IPS DF 4.7 (cell line): ENCODE data around the gene SMIM22.

Experiments
- DNase-seq: peaks from one replicate; pipeline ENCODE4 v3.0.0-alpha.2; 2013; ENCODE audit warnings: low spot score; ENCODE audit errors: extremely low read depth

SMIM22 gene, protein sequence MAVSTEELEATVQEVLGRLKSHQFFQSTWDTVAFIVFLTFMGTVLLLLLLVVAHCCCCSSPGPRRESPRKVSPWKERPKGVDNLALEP

DNA sequence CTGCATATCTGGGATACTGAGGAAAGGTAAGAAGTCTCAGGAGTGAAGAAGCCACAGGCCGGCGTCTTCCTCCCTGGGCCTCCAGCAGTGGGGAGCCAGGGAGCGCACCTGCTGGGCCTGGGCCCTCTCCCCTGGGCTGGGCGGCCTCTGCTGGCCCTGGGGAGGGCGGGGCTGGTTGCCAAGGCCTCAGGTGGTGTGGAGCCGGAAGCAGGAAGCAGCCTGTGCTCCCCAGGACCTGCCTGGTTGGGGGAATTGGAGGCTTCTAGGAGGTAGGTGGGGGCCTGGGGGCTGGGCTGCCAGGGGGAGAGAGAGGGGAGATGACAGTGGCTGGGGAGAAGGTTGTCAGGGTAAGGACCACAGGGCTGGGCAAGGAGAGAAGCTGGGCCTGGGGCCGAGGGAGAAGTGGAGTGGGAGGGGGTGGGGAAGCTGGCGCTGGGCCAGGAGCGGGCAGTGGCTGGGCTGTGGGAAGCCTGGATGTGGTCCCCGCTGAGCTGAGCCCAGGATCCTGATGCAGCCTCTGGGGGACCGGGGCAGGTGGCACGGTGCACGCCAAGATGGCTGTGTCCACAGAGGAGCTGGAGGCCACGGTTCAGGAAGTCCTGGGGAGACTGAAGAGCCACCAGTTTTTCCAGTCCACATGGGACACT, at the start of gene SMIM22:
Gene SMIM22, plus strand, starts transcription at position 189 of the 647 bp plus-strand sequence. Its CDS starts 366 bp downstream, at position 555.
- DNase-seq: no peak

DNA sequence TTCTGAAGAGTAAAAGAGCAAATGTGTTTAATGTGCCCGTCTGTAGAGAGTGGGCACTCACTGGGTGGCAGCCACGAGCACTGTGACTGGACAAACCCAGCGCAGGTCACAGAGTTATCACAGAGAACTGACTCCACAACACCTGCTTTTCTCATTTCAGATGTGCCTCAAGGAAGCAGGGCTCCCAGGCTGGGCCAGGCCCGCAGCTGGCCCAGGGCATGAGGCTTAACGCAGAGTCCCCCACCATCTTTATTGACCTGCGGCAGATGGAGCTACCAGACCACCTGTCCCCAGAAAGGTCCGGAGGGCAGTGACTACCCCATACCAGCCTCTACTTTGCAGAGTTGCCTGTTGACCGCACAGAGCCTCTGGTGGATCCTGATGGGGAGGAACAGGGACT, 49.0 kb upstream of the SMIM22 start:
- no peak for DNase-seq

DNA sequence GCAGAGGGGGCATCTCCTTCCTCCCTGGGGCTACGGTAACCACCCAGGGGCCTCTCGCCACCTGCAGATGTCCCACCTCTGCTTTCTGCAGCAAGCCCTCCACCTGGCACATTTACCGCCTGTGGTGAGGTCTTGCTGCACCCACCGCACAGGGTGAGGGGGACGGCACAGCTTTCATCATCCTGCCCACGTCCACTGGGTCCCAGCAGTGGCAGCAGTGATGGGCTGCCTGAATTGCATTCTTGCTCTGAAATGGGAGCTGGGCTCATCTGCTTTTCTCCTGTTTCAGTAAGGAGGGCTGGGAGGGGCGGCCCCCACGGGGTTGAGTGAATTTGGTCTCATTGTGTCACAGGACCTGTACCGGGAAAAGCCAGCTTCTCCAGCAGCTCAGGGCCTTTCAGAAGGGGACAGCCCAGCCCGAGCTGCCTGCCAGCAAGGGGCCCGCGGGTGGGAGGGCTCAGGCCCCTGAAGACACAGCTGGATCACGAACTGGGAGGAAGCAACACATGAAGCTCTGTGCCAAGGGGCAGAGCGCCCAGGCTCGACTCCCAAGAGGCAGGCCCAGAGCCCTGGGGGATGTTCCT, 48.1 kb upstream of the SMIM22 start:
- DNase-seq: no peak

DNA sequence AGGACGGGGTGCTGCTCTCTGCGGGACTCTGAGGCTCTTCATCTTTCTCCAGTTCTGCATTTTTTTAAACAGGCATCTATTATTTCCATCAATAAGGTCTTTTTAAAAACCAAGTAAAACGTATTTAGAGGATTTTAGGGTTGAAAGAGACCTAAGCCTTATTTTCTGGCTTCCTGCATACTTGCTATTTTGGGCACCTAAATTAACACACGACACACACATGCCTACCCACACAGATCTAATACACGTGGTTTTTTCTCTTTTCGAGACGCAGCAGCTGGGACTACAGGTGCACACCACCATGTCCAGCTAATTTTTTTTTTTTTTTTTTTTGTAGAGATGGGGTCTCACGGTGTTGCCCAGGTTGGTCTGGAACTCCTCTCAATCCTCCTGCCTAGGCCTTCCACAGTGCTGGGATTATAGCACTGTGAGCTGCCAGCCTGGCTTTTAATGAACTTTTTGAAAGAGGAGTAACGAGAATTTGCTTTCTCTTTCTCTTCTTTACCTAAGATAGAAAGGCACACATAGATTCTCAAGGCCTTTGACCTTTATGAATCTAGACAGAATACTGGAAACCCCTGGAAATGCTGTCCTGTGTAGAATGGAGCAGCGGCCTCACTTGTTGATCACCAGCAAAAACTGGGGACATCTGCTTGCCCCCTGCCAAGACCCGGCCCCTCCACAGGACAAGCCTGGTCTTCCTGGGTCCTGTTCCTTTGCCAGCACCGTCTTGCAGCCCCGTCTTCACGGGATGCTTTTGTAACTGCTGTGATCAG, 47.1 kb upstream of the SMIM22 start:
- DNase-seq: no peak

DNA sequence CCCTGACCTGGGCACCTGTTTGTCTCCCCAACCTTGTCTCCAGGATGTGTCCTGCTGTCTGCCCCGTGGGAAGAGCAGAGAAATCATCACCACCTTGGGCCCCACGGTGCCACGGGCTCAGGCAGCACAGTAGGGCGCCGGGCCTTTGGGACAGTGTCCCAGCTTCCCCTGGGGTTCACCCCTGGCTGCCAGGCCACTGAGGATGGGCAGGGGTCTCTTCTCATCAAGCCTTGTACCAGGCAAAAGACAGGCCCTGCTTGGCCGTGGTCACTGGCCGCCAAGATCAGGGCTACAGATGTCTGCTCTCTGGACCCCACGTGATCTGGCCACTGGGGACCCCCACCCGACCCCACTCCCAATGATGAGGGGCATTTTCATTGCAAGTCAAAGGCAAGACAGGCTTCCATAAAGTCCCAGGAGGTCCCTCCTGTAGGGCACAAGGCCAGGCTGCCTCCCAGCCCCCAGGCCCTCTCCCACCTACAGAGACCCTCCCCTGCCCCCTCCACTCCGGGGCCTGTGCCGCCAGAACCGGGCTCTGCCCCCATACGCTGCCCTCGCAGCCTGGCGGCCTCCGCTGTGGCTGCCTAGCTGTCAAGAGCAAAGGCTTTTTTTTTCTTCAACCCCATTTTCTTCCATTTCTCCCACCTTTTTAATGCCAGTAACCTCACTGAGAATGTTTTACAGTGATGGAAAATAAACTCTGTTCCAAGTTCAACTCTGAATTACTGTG, 46.3 kb upstream of the SMIM22 start:
- no peak for DNase-seq

DNA sequence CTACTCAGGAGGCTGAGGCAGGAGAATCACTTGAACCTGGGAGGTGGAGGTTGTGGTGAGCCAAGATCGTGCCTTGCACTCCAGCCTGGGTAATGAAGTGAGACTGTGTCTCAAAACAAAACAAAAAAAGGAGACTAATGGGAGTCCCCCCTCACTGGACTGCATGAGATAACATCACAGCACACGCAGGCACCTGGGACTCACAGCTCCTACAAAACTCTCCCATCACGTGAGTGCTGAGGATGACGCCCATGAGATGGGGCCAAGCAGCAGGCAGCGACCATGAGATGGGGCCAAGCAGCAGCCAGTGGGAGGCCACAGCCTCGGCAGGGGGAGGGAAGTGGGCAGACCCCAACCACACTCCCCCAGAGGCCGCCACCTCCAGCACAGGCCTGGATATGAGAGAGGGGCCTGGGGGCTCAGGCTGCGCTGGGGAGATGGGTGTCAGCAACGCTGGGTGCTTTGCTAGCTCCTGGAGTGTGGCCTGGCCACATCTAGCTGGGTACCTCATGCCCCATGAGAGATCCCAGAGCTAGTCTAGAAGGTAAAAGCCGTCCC, 45.4 kb upstream of the SMIM22 start:
- no peak for DNase-seq

DNA sequence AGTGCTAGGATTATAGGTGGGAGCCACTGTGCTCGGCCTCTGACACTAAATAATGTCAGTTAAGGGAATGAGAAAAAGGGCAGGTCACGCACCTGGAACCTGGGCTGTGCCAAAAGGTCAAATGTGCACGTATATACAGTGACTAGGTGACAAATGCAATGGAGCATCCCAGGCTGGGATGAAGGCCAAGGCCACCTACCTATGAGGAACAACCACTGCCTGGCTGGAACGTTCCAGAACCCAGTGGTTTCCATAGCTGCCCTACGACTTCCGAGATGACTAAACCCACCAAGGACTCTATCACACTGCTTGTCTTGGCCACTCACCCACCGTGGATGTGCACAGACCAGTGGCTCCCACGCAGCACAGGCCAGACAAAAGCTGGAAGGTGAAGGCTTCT, 44.3 kb upstream of the SMIM22 start:
- DNase-seq: no peak

DNA sequence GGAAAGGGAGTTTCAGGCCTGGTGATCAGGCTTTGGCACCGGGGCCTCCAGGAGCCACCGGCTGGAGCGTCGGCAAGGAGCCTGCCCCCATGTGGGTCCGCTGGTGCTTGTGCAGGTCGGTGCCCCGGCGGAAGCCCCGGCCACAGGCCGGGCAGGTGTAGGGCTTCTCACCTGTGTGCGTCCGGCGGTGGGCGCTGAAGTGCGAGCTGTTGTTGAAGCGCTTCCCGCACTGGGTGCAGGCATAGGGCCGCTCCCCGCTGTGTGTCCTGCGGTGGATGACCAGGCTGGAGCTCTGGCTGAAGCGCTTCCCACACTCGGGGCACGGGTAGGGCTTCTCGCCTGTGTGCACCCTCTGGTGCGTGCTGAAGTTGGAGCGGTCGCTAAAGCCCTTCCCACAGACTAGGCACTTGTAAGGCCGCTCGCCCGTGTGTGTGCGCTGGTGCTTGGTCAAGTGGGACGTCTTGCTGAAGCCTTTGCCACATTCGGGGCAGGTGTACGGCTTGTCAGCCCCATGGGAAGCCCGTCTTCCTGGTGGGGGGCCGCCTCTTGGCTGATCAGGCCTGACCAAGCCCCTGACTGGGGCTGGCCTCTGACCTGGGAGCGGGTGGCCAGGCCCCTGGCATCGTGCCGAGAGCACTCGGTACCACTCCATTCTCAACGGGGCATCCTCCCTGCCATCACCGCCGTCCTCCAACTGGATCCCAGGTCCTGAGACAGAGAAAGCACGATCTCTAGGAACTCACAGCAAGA, 42.6 kb upstream of the SMIM22 start:
- no peak for DNase-seq

DNA sequence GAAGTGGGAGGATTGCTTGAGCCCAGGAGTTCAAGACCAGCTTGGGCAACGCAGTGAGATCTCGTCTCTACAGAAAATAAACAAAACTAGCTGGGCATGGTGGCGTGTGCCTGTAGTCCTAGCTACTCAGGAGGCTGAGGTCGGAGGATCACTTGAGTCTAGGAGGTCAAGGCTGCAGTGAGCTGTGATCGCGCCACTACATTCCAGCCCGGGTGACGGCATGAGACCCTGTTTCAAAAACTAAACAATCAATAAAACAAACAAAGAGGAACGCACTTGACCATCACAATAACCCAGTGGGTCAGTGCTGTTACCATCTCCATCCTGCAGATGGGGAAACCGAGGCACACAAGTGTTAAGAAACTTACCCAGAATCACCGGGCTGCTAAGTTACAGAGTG, 41.9 kb upstream of the SMIM22 start:
- no peak for DNase-seq

DNA sequence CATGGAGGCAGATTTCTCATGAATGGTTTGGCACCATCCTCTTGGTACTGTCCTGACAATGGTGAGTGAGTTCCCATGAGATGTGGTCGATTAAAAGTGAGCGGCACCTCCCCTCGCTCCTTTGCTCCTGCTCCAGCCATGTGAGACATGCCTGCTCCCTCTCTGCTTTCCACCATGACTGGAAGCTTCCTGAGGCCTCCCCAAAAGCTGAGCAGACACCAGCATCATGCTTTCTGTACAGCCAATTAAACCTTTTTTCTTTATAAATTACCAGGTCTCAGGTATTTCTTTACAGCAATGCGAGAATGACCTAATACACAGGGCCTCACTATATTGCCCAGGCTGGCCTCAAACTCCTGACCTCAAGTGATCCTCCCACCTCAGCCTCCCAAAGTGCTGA, 40.3 kb upstream of the SMIM22 start:
- DNase-seq: no peak

DNA sequence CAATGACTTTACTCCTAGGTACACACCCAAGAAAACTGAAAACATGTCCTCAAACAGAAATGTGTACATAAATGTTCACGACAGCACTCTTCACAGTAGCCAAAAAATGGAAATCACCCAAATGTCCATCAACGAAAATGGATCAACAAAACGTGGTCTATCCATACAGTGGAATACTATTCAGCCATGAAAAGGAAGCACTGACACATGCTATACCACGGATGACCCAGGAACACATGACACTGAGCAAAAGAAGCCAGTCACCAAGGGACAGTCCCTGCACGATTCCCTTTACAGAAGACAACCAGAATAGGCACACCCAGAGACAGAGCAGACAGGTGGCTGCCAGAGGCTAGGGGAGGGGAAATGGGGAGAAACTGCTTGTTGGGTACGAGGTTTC, 39.5 kb upstream of the SMIM22 start:
- DNase-seq: no peak

DNA sequence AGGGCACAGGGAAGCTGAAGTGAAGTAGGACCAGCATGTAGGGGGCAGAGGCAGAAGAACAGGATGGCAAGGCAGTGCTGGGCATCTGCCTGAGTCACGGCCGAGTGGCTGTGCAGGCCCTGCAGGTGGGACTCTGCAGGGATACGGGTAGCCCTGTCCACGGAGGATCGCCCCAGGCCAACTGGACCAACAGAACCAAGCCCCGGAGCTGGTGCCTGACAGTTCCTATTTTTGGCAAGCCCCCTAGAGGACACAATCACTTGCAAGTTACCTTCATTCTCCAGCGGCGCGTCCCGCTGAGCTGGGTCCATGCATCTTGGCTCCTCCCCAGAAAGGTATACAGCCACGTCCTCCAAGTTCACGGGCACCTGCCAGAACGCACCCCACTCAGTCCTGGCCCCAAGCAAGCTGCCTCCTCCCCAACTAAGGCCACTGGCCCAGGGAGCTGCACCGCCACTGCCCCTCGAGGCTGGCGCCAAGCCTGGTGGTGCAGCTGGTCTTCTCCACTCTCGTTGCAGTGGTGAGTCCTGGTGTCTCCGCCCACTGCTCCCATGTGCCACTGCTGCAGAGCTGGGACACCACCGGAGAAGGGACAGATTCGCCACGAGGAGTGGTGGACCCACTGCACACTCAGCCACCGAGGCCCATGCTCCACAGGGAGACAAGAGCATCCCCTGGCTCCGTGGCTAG, 34.8 kb upstream of the SMIM22 start:
- no peak for DNase-seq

DNA sequence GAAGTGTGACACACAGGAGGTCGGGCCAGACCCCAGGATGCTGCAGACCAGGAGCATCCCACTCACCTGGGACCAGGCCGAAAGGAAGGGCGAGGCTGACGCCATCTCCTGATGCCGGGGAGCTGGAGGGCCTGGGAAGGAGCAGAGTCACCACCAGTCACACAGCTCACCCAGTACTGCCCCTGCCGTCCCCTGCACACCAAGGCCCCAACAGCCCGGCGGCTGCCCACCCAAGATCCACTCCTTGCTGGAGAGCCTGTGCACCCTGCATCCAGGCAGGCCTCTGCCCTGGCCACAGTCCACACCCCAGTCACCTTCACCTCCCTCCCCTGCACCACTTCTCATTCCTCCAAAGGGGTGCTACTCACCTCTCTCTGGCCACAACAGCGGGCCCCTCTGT, 33.0 kb upstream of the SMIM22 start:
- DNase-seq: no peak

DNA sequence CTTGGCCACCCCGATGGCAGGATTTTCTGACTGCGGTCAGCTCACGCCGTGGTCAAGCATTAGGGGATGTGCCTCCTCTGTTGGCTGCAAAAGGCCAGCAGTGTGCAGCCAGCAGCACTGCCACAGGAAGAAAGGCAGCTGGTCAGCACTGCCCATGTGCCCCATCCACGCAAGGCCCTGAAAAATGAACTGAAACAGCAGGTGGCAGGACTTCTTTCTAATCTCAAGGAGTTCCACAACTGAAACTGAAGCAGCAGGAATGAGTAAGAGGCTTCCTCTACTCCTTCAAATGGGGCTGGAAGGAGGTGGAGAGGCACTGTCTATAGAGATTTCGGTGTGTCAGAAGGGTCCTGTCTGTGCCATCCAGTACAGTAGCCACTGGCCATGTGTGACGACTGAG, 31.4 kb upstream of the SMIM22 start:
- no peak for DNase-seq

DNA sequence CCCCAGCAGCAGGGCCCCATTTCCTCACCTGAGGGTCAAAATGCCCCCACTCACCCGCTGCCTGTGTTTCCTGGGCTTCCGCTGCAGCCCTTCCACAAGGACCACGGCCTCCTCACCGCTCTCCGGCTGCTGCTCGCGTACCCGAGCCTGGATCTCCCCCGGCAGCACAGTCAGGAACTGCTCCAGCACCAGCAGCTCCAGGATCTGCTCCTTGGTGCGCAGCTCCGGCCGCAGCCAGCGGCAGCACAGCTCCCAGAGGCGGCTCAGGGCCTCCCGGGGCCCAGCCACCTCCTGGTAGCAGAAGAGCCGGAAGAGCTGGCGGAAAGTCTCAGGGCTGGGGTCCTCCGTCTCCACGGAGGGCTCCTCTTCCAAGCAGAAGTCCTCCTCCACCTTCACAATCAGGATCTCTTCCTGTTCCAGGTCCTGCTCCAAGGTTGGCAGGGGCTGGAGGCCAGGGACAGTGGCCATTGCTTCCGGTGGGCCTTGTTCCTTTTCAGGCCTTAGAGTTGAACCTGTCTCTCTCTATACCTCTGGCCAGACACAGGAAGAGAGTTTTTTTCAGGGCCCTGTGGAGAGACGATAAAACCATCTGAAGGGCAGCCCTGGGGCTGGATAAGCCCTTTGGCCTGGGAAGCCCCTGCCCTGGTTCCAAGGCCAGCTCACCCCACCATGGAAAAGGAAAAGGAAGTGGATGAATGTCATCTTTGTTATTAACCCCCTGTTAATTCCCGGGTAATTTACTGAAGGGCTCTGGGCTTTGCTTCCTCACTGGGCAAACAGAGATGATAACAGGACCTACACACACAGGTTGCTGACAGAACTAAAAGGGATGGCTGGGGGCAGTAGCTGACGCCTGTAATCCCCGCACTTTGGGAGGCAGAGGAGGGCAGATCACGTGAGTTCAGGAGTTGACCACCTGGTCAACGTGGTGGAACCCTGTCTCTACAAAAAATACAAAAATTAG, 29.4 kb upstream of the SMIM22 start:
- no peak for DNase-seq

DNA sequence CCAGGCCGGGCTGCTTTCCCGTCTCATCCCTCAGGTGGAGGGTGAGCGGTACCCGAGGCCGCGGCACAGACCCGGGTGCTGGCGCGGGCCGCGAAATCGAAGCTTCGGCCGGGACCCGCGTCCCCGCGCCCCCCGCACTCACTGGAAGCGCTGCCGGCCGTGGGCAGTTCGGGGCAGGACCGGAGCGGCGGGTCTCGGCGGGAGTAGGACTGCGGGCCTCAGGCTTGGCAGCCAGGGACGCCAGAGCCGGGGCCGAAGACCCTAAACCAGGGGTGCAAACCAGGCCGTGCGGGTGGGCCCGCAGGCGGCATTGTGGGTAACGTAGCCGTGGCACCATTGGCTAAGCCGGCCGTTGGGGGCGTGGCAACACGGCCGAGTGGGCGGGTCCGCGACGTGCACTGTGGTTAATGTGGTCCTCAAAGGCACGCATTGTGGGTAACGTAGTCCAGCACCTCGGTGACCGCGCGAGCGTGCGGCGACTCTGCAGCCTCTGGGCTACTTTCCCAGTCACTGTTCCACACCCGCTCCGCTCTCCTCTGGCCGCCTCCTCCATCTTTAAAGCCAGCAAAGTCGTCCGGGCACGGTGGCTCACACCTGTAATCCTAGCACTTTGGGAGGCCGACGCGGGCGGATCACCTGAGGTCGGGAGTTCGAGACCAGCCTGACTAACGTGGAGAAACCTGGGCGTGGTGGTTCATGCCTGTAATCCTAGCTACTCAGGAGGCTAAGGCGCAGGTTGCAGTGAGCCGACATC, 28.1 kb upstream of the SMIM22 start, which contains the start of gene ZNF500:
Gene ZNF500, minus strand, starts transcription at position 288 of the 754 bp plus-strand sequence. CDS start 1,184 bp downstream, outside the sequence.
- peak; percentile 95 for DNase-seq

DNA sequence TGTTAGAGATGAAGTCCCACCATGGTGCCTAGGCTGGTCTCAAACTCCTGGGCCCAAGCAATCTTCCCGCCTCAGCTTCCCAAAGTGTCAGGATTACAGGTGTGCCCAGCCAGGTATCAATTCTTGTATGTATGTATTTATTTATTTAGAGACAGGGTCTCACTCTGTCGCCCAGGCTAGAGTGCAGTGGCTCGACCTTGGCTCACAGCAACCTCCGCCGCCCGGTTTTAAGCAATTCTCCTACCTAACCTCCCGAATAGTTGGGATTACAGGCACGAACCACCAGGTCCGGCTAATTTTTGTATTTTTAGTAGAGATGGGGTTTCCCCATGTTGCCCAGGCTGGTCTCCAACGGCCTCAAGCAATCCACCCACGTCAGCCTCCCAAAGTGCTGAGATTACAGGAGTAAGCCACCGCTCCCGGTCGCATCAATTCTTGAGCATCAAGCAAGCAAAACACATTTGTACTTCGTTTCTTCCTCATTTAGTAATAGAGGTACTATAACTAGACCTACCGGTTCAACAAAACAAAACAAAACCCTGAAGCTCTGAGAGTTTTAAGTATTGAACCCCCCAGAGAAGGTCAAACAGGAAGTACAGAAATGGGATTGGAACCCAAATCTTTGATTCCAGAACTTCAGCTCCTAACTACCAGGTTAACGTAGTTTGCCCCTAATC, 27.2 kb upstream of the SMIM22 start:
- no peak for DNase-seq
